SK-N-SH (cell line): ENCODE measurements around the gene IL1RL2.

Experiments used
- EZH2phosphoT487 ChIP-seq: fragments of 200-600 bp; sonication (generic); IDR thresholded peaks from 2 replicates; pipeline ENCODE4 v1.6.1; 2017; ENCODE audit warnings: low read depth, mixed run types, mild to moderate bottlenecking, antibody characterized with exemption, moderate library complexity, borderline replicate concordance
- FOXM1 ChIP-seq: IDR thresholded peaks from 2 replicates; pipeline ENCODE4 v1.4.0; 2012; ENCODE audit warnings: low read depth, mild to moderate bottlenecking
- GABPA ChIP-seq: IDR thresholded peaks from 2 replicates; pipeline ENCODE4 v1.4.0; 2012; ENCODE audit warnings: low read depth, mild to moderate bottlenecking
- MXI1 ChIP-seq: IDR thresholded peaks from 2 replicates; pipeline ENCODE4 v1.6.1; 2012; ENCODE audit warnings: mild to moderate bottlenecking, low read depth, low read length, improper control_type of control experiment
- RCOR1 ChIP-seq: fragments of 150-350 bp; IDR thresholded peaks from 2 replicates; pipeline ENCODE4 v1.6.1; 2017; ENCODE audit warnings: antibody characterized with exemption, low read length
- SIN3A ChIP-seq: IDR thresholded peaks from 2 replicates; pipeline ENCODE4 v1.6.1; 2012; ENCODE audit warnings: low read depth, mild to moderate bottlenecking, low read length, moderate library complexity, borderline replicate concordance
- TAF1 ChIP-seq: IDR thresholded peaks from 2 replicates; pipeline ENCODE4 v1.6.1; 2012; ENCODE audit warnings: low read depth, mild to moderate bottlenecking, low read length, moderate library complexity, borderline replicate concordance
- TF ChIP-seq, protein P1 (sequence below): IDR thresholded peaks from 2 replicates; pipeline ENCODE4; 2012
- TF ChIP-seq, protein P2 (sequence below): fragments of 200-600 bp; sonication (generic); IDR thresholded peaks from 2 replicates; pipeline ENCODE4 v1.6.1; 2017; ENCODE audit warnings: antibody characterized with exemption, mild to moderate bottlenecking, moderate library complexity
- TF ChIP-seq, protein P3 (sequence below): IDR thresholded peaks from 2 replicates; pipeline ENCODE4 v1.4.0; 2012; ENCODE audit warnings: low read depth
- TF ChIP-seq, protein P4 (sequence below): IDR thresholded peaks from 2 replicates; pipeline ENCODE4 v1.6.1; 2012; ENCODE audit warnings: mild to moderate bottlenecking, low read depth, low read length, moderate library complexity

DNA sequence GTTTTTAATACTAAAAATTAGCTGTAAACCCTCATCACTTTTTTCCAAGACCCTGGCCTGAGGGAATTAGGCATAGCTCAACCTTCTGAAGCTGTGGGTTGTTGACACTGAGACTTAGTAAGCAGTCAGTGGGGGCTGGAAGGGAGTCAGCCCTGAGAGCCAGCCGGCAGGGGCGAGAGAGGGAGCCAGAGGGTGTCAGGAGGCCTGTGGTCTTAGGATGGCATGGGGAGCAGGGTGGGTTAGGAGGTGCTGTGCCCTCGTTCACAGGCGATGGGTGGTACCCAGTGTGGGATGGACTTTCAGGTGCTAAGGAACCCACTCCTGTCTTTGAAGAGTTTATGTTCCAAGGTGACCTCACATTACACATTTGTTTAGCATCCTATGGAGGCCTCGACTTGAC, 49.3 kb downstream of the IL1RL2 start:
- TF ChIP-seq RCOR1, result no peak
- no peak for TF ChIP-seq TAF1
- TF ChIP-seq, protein P1, sequence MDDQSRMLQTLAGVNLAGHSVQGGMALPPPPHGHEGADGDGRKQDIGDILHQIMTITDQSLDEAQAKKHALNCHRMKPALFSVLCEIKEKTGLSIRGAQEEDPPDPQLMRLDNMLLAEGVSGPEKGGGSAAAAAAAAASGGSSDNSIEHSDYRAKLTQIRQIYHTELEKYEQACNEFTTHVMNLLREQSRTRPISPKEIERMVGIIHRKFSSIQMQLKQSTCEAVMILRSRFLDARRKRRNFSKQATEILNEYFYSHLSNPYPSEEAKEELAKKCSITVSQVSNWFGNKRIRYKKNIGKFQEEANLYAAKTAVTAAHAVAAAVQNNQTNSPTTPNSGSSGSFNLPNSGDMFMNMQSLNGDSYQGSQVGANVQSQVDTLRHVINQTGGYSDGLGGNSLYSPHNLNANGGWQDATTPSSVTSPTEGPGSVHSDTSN, result no peak
- TF ChIP-seq, protein P2, sequence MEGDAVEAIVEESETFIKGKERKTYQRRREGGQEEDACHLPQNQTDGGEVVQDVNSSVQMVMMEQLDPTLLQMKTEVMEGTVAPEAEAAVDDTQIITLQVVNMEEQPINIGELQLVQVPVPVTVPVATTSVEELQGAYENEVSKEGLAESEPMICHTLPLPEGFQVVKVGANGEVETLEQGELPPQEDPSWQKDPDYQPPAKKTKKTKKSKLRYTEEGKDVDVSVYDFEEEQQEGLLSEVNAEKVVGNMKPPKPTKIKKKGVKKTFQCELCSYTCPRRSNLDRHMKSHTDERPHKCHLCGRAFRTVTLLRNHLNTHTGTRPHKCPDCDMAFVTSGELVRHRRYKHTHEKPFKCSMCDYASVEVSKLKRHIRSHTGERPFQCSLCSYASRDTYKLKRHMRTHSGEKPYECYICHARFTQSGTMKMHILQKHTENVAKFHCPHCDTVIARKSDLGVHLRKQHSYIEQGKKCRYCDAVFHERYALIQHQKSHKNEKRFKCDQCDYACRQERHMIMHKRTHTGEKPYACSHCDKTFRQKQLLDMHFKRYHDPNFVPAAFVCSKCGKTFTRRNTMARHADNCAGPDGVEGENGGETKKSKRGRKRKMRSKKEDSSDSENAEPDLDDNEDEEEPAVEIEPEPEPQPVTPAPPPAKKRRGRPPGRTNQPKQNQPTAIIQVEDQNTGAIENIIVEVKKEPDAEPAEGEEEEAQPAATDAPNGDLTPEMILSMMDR, result no peak
- no peak for TF ChIP-seq GABPA
- TF ChIP-seq, protein P3, sequence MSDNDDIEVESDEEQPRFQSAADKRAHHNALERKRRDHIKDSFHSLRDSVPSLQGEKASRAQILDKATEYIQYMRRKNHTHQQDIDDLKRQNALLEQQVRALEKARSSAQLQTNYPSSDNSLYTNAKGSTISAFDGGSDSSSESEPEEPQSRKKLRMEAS, result no peak
- TF ChIP-seq, protein P4, sequence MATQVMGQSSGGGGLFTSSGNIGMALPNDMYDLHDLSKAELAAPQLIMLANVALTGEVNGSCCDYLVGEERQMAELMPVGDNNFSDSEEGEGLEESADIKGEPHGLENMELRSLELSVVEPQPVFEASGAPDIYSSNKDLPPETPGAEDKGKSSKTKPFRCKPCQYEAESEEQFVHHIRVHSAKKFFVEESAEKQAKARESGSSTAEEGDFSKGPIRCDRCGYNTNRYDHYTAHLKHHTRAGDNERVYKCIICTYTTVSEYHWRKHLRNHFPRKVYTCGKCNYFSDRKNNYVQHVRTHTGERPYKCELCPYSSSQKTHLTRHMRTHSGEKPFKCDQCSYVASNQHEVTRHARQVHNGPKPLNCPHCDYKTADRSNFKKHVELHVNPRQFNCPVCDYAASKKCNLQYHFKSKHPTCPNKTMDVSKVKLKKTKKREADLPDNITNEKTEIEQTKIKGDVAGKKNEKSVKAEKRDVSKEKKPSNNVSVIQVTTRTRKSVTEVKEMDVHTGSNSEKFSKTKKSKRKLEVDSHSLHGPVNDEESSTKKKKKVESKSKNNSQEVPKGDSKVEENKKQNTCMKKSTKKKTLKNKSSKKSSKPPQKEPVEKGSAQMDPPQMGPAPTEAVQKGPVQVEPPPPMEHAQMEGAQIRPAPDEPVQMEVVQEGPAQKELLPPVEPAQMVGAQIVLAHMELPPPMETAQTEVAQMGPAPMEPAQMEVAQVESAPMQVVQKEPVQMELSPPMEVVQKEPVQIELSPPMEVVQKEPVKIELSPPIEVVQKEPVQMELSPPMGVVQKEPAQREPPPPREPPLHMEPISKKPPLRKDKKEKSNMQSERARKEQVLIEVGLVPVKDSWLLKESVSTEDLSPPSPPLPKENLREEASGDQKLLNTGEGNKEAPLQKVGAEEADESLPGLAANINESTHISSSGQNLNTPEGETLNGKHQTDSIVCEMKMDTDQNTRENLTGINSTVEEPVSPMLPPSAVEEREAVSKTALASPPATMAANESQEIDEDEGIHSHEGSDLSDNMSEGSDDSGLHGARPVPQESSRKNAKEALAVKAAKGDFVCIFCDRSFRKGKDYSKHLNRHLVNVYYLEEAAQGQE, result no peak
- TF ChIP-seq FOXM1, result no peak
- TF ChIP-seq SIN3A, result no peak
- TF ChIP-seq MXI1, result no peak
- TF ChIP-seq EZH2phosphoT487, result no peak
